ENCODE results near the gene PLEKHG2.

The PLEKHG2 gene

GRCh38 chr19:39420769-39421168, 8.3 kb downstream of the PLEKHG2 start:
- Histone ChIP-seq H4K20me1 (ENCODE audit: insufficient read depth, low read length) (no peaks in the 10 kb centered on the region), H3K27ac (ENCODE audit: low read length) (no peak overlapping the region), H3K9ac (ENCODE audit: low read length) (no peak overlapping the region), H3K36me3 (replicated peaks; ENCODE audit: insufficient read depth, low read length) (no peaks in the 10 kb centered on the region), H3F3A (ENCODE audit: insufficient read depth, low read length) (no peaks in the 10 kb centered on the region), H3K9me2 (replicated peaks; ENCODE audit: insufficient read depth, low read length) (no peaks in the 10 kb centered on the region), H3K9me3 (replicated peaks; ENCODE audit: insufficient read depth, low read length) (no peaks in the 10 kb centered on the region), H3K4me2 (ENCODE audit: low read depth, low read length) (no peak overlapping the region), H2AFZ (ENCODE audit: low read length) (no peak overlapping the region), H3K79me2 (ENCODE audit: low read length) (no peaks in the 10 kb centered on the region), H3K4me3 (ENCODE audit: low read length) (no peak overlapping the region), H3K4me1 (ENCODE audit: low read length) (no peaks in the 10 kb centered on the region), H3K27me3 (replicated peaks; ENCODE audit: insufficient read depth, low read length) (no peaks in the 10 kb centered on the region; the same call in 1 of the 2 replicates)
- TF ChIP-seq EZH2phosphoT487 (IDR thresholded peaks at IDR 0.05; ENCODE audit: low read length): no peak
- no peak for TF ChIP-seq EZH2 (optimal IDR thresholded peaks at IDR 0.05; ENCODE audit: low read depth, low read length)
- TF ChIP-seq, protein P1, sequence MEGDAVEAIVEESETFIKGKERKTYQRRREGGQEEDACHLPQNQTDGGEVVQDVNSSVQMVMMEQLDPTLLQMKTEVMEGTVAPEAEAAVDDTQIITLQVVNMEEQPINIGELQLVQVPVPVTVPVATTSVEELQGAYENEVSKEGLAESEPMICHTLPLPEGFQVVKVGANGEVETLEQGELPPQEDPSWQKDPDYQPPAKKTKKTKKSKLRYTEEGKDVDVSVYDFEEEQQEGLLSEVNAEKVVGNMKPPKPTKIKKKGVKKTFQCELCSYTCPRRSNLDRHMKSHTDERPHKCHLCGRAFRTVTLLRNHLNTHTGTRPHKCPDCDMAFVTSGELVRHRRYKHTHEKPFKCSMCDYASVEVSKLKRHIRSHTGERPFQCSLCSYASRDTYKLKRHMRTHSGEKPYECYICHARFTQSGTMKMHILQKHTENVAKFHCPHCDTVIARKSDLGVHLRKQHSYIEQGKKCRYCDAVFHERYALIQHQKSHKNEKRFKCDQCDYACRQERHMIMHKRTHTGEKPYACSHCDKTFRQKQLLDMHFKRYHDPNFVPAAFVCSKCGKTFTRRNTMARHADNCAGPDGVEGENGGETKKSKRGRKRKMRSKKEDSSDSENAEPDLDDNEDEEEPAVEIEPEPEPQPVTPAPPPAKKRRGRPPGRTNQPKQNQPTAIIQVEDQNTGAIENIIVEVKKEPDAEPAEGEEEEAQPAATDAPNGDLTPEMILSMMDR (IDR thresholded peaks at IDR 0.05; ENCODE audit: low read length): no peak
- DNase-seq: no peak

DNA sequence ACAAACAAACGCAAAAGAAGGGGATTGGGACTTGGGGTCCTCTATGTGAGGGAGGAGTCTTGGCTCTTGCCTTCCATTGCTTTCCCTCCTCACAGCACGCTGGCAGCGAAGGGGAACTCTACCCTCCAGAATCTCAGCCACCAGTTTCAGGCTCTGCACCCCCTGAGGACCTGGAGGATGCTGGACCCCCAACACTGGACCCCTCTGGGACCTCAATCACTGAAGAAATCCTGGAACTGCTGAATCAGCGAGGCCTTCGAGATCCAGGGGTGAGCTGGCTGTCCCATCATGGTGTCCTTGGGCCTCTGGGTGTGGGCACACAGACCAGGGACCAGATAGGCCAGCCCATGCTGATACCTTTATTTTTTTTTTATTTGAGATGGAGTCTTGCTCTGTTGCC, 9.6 kb downstream of the PLEKHG2 start:
- H3K36me3 ChIP-seq (replicated peaks; ENCODE audit: insufficient read depth, low read length): no peaks in the 10 kb centered on the region

DNA sequence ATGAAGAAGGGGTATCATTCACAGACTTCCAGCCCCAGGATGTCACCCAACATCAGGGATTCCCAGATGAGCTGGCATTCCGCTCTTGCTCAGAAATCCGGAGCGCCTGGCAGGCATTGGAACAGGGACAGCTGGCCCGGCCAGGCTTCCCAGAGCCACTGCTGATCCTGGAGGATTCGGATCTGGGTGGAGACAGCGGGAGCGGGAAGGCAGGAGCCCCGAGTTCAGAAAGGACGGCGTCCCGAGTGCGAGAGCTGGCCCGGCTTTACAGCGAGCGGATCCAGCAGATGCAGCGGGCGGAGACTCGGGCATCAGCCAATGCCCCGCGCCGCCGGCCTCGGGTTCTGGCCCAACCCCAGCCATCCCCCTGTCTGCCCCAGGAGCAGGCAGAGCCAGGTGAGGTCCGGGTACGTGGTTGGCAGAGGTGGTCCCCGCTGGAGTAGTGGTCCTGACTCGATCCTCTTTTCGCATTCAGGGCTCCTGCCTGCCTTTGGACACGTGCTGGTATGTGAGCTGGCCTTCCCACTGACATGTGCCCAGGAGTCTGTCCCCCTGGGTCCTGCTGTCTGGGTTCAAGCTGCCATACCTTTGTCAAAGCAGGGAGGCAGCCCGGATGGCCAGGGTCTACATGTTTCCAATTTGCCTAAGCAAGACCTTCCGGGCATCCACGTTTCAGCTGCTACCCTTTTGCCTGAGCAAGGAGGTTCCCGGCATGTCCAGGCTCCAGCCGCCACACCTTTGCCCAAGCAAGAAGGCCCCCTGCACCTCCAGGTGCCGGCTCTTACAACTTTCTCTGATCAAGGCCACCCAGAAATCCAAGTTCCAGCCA, 11.0 kb downstream of the PLEKHG2 start:
- no peak overlapping the region for H3K27ac ChIP-seq (ENCODE audit: low read length)

More for the DNA sequence above, 9.6 kb downstream of the PLEKHG2 start:
- Histone ChIP-seq H3K27ac (ENCODE audit: low read length) (no peak overlapping the region), H3K4me1 (ENCODE audit: low read length) (no peaks in the 10 kb centered on the region), H3K9ac (ENCODE audit: low read length) (no peak overlapping the region), H3F3A (ENCODE audit: insufficient read depth, low read length) (no peaks in the 10 kb centered on the region), H3K9me2 (replicated peaks; ENCODE audit: insufficient read depth, low read length) (no peaks in the 10 kb centered on the region), H3K27me3 (replicated peaks; ENCODE audit: insufficient read depth, low read length) (peaks cover 4% of the 10 kb centered on the region; the same call in 1 of the 2 replicates), H3K9me3 (replicated peaks; ENCODE audit: insufficient read depth, low read length) (no peaks in the 10 kb centered on the region), H4K20me1 (ENCODE audit: insufficient read depth, low read length) (no peaks in the 10 kb centered on the region), H3K4me3 (ENCODE audit: low read length) (no peak overlapping the region), H3K79me2 (ENCODE audit: low read length) (no peaks in the 10 kb centered on the region), H2AFZ (ENCODE audit: low read length) (no peak overlapping the region), H3K4me2 (ENCODE audit: low read depth, low read length) (no peak overlapping the region)
- TF ChIP-seq EZH2phosphoT487 (IDR thresholded peaks at IDR 0.05; ENCODE audit: low read length): no peak
- TF ChIP-seq EZH2 (optimal IDR thresholded peaks at IDR 0.05; ENCODE audit: low read depth, low read length): no peak
- TF ChIP-seq, protein P1 (IDR thresholded peaks at IDR 0.05; ENCODE audit: low read length): no peak
- no peak for DNase-seq

More for the DNA sequence above, 11.0 kb downstream of the PLEKHG2 start:
- Histone ChIP-seq H4K20me1 (ENCODE audit: insufficient read depth, low read length) (no peaks in the 10 kb centered on the region), H3K9me3 (replicated peaks; ENCODE audit: insufficient read depth, low read length) (no peaks in the 10 kb centered on the region), H3K9ac (ENCODE audit: low read length) (no peak overlapping the region), H3K4me2 (ENCODE audit: low read depth, low read length) (no peak overlapping the region), H3K79me2 (ENCODE audit: low read length) (no peaks in the 10 kb centered on the region), H3K36me3 (replicated peaks; ENCODE audit: insufficient read depth, low read length) (no peaks in the 10 kb centered on the region), H3K4me1 (ENCODE audit: low read length) (no peaks in the 10 kb centered on the region), H3K9me2 (replicated peaks; ENCODE audit: insufficient read depth, low read length) (no peaks in the 10 kb centered on the region), H2AFZ (ENCODE audit: low read length) (no peak overlapping the region), H3F3A (ENCODE audit: insufficient read depth, low read length) (no peaks in the 10 kb centered on the region), H3K4me3 (ENCODE audit: low read length) (no peak overlapping the region), H3K27me3 (replicated peaks; ENCODE audit: insufficient read depth, low read length) (peaks cover 4% of the 10 kb centered on the region; the same call in 1 of the 2 replicates)
- DNase-seq: no peak
- TF ChIP-seq EZH2phosphoT487 (IDR thresholded peaks at IDR 0.05; ENCODE audit: low read length) (no peak), EZH2 (optimal IDR thresholded peaks at IDR 0.05; ENCODE audit: low read depth, low read length) (no peak)
- TF ChIP-seq, protein P1 (IDR thresholded peaks at IDR 0.05; ENCODE audit: low read length): no peak
